GM19468 (cell line): ENCODE measurements around the gene ADAM12.

ENCODE experiments used
- ATAC-seq: cut with Tn5 transposase; IDR thresholded peaks from one replicate; pipeline ENCODE4 v1.9.1; 2021; ENCODE audit warnings: mild to moderate bottlenecking, moderate library complexity, moderate number of reproducible peaks; ENCODE audit not compliant: unreplicated experiment; ENCODE audit errors: extremely low read depth

Gene ADAM12

GRCh38 chr10:126334272-126334671 is 54.0 kb downstream of the ADAM12 start:
- ATAC-seq = no peak

GRCh38 chr10:126332576-126332975 is 55.7 kb downstream of the ADAM12 start:
- ATAC-seq = no peak

- ATAC-seq = no peak
Observed at GRCh38 chr10:126331101-126331500, 57.2 kb downstream of the ADAM12 start.

- ATAC-seq = no peak
Observed at GRCh38 chr10:126324826-126325225, 63.5 kb downstream of the ADAM12 start.

GRCh38 chr10:126321440-126321839 is 66.8 kb downstream of the ADAM12 start:
- no peak for ATAC-seq

- ATAC-seq = no peak
Observed at GRCh38 chr10:126317751-126318150, 70.5 kb downstream of the ADAM12 start.

- ATAC-seq = no peak
Observed at GRCh38 chr10:126315494-126316177, 72.6 kb downstream of the ADAM12 start.

- no peak for ATAC-seq
Observed at GRCh38 chr10:126314863-126315493, 73.3 kb downstream of the ADAM12 start.

GRCh38 chr10:126312167-126312566 is 76.1 kb downstream of the ADAM12 start:
- ATAC-seq = no peak

- no peak for ATAC-seq
Observed at GRCh38 chr10:126309228-126309883, 78.9 kb downstream of the ADAM12 start.

GRCh38 chr10:126302826-126303665 is 85.2 kb downstream of the ADAM12 start:
- ATAC-seq = no peak

GRCh38 chr10:126302476-126302756 is 85.9 kb downstream of the ADAM12 start:
- ATAC-seq = no peak

- no peak for ATAC-seq
Observed at GRCh38 chr10:126301701-126302475, 86.4 kb downstream of the ADAM12 start.

GRCh38 chr10:126294451-126294850 is 93.8 kb downstream of the ADAM12 start:
- no peak for ATAC-seq

GRCh38 chr10:126290232-126290631 is 98.0 kb downstream of the ADAM12 start:
- no peak for ATAC-seq

GRCh38 chr10:126288547-126289493 is 99.5 kb downstream of the ADAM12 start:
- no peak for ATAC-seq

- ATAC-seq = no peak
Observed at GRCh38 chr10:126286256-126286780, 102.0 kb downstream of the ADAM12 start.

- no peak for ATAC-seq
Observed at GRCh38 chr10:126283307-126283706, 105.0 kb downstream of the ADAM12 start.

GRCh38 chr10:126278851-126279250 is 109.4 kb downstream of the ADAM12 start:
- ATAC-seq = no peak
